CD4-positive, alpha-beta T cell treated with Interleukin-21 for 1 hour (primary cell): ENCODE results near the gene SLC17A1.

Source experiments
- DNase-seq: peaks from one replicate; pipeline ENCODE4 v3.0.0-alpha.2; 2020

The SLC17A1 gene

DNA sequence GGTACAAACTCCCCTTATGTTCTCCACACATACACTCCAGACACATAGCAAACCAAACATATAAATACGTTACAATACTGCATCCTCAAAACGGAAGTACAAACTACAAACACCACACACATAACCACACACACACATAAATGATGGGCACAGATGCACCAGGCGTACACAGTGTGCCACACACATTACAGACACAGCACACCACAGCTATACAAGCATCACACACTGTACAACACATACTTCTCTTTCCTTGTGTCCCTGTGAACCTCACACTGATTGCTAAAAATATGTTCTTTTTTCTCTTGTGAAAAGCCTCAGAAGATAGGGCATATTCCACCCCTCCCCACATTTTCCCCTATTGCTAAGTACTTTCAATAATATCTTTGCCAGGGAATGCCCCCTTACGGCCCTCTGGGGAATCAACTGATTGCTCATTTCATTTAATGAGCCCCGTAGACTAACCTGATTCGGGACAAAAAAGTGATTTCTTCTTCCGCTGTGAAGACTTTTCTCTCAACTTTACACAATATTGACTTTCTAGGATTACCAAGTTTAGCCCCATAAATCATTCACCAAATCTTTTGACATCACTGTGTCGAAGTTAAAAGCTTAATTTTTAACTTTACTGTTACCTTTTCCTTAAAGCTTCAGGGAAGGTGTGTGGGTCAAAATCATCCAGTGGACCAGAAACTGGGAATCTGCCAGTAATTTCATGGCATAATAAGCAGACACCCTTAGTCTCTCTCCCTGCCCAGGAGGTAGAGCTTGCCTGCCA lies at the start of gene SLC17A1:
Gene SLC17A1, minus strand, starts transcription at position 521 of the 775 bp plus-strand sequence. CDS start 1,495 bp downstream, outside the sequence.
- no peak for DNase-seq

- no peak for DNase-seq
These were observed 48.7 kb upstream of the SLC17A1 start for GRCh38 chr6:25880601-25881000.

GRCh38 chr6:25878721-25879322 lies 47.0 kb upstream of the SLC17A1 start:
- DNase-seq = no peak

DNA sequence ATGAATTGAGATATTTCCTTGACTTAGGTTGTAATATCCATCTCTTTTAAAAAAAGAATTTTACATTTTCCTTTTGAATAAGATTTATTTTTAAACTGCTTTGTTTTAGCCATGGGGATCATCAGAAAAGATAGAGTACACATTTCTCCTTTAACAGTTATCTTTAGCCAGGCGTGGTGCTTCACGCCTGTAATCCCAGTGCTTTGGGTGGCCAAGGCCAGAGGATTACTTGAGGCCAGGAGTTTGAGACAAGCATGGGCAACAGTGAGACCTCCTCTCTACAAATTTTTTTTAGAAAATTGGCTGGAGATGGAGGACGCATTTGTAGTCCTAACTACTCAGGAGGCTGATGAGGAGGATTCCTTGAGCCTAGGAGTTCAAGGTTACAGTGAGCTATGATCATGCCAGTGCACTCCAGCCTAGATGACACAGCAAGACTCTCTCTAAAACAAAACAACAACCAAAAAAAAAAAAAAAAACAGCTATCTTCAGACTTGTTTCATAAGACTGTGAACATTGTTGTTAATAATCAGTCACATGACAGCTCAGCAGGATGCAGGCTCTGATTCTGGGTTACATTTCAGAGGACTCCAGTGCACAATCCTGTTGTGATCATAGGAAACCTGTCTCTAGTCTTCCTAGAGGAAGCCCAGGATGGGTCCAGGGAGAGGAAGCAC lies 44.2 kb upstream of the SLC17A1 start:
- no peak for DNase-seq

DNA sequence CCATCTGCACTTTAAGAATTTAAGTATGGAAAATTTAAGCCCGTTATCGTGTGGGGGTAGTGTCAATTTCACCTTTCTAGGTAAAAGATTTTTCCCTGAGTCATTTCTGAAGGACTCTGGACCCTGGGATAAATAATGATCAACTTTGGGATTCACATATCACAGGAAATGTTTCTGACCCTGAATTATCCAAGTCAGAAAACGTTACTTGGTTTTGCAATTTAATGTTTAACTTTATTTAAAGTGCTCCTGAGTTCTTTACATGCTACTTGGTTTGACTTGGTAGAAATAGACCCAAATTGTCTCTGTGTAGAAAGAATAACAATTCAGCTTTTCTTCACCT lies 43.7 kb upstream of the SLC17A1 start:
- no peak for DNase-seq

GRCh38 chr6:25874822-25875562 lies 43.1 kb upstream of the SLC17A1 start:
- peak; percentile 38 for DNase-seq

- no peak for DNase-seq
These were observed 42.3 kb upstream of the SLC17A1 start, which contains the start of gene SLC17A3 for GRCh38 chr6:25874118-25874517. SLC17A3 (minus strand) TSS chr6:25874243; CDS start chr6:25868387, 5,856 bp downstream.

- DNase-seq = peak; percentile 69
These were observed 41.0 kb upstream of the SLC17A1 start for GRCh38 chr6:25872814-25873213.

GRCh38 chr6:25869840-25870239 lies 38.0 kb upstream of the SLC17A1 start:
- no peak for DNase-seq

DNA sequence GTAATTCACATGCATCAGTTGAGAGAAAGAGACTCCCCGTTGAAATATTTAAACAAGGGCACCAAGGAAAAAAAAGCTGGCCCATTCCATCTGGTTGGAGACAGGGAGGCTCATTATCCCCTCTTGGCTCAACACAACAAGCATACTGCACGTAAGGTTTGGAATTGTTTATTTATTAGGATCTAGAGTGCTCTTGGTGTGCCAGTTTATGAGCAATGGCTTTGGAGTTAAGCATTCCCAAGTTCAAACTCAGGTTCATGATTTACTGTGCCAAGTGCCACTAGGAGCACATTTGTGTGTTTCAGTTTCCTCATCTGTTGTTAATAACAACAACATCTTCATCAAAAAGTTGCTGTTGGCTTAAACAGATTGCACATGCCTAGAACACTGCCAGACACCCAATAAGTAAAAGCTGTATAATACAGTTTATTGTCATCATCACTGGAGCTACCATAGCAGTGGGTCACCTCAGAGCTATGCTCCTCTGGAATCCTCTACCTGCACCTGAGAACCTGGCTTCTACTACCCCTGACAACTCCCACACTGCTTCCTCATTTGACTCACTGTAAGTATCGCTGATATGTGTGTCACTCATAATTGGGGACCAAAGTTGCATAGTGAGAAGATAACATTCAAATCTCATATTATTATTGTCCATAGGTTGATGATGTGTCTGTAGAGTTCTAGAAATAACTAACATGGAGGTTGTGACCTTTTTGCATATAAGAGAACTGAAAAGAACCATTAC lies 36.8 kb upstream of the SLC17A1 start:
- no peak for DNase-seq

DNA sequence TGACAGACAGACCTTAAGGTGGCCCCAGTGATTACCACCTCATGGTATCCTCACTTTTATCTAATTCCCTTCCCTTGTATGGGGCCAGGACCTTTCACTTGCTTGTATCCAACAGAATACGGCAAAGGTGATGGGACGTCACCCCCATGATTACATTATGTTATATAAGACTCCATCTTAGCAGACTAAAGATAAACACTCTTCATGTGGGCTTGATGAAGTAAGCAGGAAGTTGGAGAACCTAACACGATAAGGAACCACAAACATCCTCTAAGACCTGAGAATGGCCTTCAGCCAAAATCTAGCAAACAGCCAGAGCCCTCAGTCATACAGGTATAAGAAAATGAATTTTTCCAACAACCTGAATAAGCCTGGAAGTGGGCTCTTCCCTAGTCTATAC lies 34.2 kb upstream of the SLC17A1 start:
- DNase-seq = peak; percentile 69

GRCh38 chr6:25863360-25863759 lies 31.5 kb upstream of the SLC17A1 start:
- DNase-seq = no peak

DNA sequence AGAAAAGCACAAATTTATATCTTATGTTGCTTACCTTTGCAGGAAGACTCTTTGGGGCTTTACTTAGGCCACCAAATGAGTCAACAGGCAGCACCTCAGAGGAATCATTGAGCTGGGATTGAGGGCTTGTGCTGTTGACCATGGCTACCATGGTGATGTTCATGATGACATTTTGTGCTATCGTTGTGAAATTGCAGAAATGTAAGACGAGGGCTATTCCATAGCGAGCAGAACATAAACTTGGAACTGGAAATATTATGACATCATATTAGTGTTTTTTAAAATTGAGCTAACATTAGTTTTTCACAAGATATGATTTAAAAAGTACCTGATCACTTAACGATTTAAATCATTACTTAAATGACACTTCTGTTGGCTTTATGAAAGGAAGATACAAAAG lies 30.3 kb upstream of the SLC17A1 start:
- no peak for DNase-seq

DNA sequence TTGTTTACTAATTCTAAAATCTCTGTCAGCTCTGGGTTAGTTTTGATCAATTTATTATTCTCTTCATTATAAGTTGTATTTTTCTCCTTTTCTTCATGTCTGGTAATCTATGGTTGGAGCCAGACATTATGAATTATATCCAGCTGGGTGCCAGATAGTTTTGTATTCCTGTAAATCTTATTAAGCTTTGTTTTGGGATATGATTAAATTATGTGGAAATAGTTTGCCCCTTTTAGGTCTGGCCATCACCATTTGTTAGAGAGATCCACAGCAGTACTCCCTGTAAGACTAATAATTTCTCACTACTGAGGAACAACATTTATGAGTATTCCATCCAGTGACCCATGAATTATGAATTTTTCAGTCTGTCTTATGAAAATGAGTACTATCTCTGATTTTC lies 20.9 kb upstream of the SLC17A1 start:
- no peak for DNase-seq

- no peak for DNase-seq
These were observed 20.1 kb upstream of the SLC17A1 start for GRCh38 chr6:25851961-25852360.

GRCh38 chr6:25844518-25844917 lies 12.7 kb upstream of the SLC17A1 start:
- no peak for DNase-seq

- no peak for DNase-seq
These were observed 10.7 kb upstream of the SLC17A1 start for GRCh38 chr6:25842526-25842925.

DNA sequence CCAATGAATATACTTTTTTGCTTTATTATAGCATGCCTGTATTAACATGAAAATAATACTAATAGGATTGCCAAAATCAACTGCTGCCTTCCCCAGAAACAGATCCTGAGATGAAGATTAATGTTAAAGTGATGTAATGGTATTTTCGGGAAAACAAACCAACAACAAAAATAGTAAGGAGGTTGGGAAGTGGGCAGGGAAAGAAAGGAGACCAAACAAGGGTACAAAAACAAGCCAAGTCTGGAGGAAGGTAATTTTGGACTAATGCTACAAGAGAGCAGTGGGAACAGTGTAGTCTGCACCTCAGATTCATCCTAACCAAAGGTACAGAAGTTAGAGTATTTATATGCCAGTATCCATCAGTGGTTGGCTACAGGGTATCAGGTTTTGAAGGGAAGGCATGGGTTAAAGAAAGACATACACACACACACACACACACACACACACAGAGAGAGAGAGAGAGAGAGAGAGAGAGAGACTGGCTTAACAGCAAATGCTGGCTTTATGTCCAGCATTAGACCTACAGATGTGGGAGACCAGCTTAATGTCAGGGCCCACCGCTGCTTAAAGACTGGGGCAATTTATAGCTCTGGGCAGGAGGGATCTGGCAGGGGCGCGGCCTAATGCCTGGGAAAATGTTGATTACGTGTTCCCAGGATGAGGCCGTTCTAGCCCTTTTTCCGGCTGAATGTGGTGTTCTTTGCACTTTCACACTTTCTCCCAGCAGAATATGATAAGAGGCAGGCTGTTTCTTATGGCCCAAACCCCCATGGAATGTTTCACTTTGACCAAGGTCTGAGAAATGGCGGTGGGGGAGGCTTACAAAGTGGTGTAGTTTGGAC lies 3.8 kb upstream of the SLC17A1 start:
- DNase-seq = no peak

DNA sequence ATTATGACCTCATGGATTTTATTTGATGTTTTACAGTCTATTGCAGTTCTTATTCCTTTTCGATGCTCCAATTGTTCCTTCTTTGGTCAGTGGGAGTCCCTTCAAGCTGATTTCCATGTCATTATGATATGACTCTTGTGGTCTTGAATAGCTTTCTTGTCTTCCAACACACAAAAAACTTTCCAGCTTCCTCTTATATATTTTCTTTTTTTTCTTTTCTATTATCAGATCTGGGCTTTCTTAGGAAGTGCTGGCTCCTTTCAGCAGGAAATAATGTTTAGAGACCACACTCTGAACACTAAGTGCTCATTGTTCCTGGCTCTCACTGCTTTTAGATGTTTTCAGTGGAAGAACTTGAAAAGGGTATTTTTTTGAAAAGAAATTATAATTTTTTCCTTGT lies 3.1 kb upstream of the SLC17A1 start:
- DNase-seq = no peak

DNA sequence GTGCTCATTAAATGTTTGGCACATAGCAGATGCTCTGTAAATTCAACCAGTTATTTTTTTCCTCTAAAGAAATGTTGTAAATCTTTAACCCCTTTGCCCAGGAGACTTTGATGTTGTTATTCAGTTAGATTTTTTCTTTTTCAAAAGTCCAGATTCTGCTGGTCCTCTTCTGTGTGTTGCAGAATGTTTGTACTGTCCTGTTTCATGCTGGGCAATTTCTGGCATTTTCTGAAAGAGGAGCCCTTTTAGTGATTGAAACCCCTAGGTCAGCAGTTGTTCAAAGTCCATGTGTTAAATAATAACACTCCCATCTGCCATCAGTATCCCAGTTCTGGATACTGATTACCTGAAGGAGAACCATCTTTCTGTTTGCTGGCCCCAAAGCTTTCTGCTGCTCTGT lies 1.3 kb upstream of the SLC17A1 start:
- no peak for DNase-seq

DNA sequence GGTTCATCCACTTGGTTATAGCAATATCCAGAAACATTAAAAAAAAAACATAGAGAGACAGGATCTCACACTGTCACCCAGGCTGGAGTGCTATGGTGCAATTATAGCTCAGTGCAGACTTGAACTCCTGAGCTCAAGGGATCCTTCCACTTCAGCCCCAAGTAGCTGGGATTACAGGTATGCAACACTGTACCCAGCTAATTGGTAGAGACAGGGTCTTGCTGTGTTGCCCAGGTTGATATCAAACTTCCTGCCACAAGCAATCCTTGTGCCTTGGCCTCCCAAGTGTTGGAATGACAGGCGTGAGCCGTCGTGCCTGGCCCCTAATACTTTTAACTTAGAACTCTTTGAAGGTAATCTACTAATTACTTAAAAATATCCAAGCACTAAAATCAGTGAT lies 818 bp upstream of the SLC17A1 start:
- DNase-seq = no peak

DNA sequence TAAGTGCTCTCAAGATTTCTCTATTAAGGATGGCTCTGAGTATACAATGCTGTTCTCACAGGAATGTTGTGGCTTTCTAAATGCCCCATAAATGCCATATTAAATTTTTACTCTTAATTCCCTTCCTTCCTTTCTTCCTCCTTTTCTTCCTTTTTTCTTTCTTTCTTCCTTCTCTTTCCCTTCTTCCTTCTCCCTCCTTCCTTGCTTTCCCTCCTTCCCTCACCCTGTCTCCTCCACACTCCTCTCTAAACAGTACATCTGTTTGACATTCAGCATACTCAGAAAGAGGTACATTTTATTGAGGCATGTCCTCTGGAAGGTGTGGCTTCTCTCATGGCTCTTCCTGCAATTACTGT lies 433 bp upstream of the SLC17A1 start:
- DNase-seq = no peak
